Stimulated activated CD4-positive, alpha-beta T cell treated with anti-CD3 and anti-CD28 coated beads, Interleukin-1b, Interleukin-23, amount 100 ng/mL, for 4 hours (primary cell): ENCODE measurements around the gene KCNK7.
"Not testable (repeated sequence)": the region's sequence is repeated elsewhere in the genome, so short reads cannot be mapped to it uniquely, and the experiment has no call there.

Source experiments
- DNase-seq, 2 donors: peaks; one replicate each; pipeline ENCODE4 v3.0.0-alpha.2; 2020; ENCODE audit warnings: low read depth in 2 of 2

The KCNK7 gene, protein sequence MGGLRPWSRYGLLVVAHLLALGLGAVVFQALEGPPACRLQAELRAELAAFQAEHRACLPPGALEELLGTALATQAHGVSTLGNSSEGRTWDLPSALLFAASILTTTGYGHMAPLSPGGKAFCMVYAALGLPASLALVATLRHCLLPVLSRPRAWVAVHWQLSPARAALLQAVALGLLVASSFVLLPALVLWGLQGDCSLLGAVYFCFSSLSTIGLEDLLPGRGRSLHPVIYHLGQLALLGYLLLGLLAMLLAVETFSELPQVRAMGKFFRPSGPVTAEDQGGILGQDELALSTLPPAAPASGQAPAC

DNA sequence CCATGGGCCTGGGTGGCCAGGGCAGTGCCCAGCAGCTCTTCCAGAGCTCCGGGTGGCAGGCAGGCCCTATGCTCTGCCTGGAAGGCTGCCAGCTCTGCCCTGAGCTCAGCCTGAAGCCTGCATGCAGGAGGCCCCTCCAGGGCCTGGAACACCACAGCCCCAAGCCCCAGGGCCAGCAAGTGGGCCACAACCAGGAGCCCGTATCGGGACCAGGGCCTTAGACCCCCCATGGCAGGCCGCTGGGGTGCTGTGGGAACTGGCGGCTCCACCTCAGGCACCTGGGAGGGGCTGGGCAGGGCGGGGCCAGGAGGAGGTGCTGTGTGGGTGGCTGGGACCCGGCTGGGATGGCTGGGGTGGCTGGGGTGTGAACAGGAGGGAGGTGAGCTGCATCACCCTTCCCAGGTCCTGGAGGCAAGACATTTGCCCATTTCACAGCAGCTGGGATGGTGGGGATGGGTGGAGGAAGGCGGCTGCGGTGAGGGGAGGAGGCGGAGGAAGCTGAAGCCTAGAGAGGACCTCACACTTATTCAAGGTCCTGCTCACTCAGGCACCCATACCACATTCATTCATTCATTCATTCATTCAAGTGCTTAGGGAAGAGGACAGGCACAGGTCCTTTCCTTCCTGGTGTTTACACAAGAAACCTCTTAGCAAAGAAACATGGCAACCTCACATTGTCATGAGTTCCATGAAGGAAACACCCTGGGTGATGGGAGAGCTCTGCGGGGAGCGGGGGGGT, at the start of gene KCNK7:
Gene KCNK7, minus strand, starts transcription at position 258 of the 739 bp plus-strand sequence. Its CDS starts 28 bp downstream, at position 230.
- no peak for DNase-seq

DNA sequence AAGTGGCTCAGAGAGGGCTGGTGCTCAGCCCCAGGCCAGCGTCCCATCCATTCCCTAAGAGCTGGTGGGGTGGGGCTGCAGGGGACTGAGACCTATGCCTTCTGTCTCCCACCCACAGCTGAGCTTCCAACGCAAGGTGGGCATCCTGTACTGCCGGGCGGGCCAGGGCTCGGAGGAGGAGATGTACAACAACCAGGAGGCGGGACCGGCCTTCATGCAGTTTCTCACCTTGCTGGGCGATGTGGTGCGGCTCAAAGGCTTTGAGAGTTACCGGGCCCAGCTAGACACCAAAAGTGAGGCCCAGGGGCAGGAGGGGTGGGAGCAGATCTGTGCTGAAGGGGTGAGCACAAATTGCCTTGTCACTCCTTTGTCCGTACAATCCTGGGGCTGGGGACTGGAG, 49.2 kb upstream of the KCNK7 start:
- no peak for DNase-seq

GRCh38 chr11:65643971-65644370, 48.4 kb upstream of the KCNK7 start:
- DNase-seq, result no peak

DNA sequence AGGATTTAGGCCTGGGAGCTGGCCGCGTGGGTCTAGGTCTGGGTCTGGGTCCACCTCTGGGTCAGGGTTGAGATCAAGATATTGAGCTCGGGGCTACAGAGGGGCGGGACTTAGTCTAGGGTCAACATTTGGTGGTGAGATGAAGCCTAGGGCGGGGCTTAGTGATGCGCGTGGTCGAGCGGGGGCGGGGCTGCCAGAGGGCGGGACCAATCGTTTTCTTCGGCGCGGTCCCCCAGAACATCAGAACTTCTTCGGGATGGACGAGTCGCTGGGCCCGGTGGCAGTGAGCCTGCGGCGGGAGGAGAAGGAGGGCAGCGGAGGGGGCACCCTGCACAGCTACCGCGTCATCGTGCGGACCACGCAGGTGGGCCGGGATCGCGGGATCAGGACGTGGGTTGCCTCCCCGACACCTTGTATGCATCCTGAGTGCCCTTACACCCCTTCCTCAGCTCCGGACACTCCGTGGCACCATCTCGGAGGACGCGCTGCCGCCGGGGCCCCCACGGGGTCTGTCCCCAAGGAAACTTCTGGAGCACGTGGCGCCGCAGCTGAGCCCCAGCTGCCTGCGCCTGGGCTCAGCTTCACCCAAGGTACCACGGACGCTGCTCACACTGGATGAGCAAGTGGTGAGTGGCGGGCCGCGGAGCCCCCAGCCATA, 46.5 kb upstream of the KCNK7 start:
- DNase-seq, result no peak

DNA sequence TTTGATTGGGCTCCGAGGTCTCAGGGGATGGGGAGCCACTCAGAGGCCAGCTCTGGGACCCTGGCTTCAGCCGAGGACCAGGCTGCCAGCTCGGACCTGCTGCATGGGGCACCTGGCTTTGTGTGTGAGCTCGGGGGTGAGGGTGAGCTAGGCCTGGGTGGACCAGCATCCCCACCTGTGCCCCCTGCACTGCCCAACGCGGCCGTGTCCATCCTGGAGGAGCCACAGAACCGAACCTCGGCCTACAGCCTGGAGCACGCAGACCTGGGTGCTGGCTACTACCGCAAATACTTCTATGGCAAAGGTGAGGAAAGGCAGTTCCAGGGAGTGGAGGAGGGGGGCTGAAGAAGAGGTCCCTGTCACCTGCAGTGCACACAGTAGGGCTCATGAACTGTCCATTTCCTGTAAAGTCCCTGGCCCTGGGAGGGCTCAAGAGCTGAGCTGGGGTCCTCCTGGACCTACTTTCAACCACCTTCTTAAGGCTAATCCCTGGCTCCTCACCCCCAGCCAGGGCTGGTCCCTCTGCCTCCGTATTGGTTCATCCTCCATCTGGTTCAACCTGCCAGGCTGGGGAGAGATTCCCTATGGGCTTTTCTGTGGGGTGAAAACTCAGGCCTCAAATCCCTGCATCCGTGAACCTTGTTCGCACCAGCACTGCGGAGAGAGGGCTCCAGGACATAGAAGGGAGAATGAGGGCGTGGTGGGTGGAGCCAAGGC, 45.9 kb upstream of the KCNK7 start:
- DNase-seq, result no peak

GRCh38 chr11:65640483-65641296, 45.1 kb upstream of the KCNK7 start:
- DNase-seq, result no peak

- DNase-seq, result no peak
Observed at GRCh38 chr11:65639623-65640482, 44.3 kb upstream of the KCNK7 start.

DNA sequence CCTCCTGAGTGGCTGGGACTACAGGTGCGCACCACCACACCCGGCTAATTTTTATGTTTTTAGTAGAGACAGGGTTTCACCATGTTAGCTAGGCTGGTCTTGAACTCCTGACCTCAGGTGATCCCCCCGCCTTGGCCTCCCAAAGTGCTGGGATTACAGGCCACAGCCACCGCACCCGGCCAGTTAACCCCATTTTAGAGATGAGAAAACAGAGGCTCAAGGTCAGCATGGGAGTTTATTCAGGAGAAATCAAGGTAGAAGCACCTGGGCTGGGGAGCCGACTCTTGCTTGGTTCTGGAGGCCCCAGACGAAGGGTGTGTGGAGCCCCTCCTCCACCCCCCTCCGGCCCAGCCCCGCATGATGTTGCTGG, 43.6 kb upstream of the KCNK7 start:
- not testable (repeated sequence) for DNase-seq

GRCh38 chr11:65637794-65638419, 42.3 kb upstream of the KCNK7 start, which contains the start of gene SIPA1:
Gene SIPA1, plus strand, starts transcription at chr11:65638101. Its CDS starts 2,821 bp downstream, at chr11:65640922.
- DNase-seq, result peak; percentile 64 to 77

GRCh38 chr11:65637032-65637557, 41.5 kb upstream of the KCNK7 start:
- no peak for DNase-seq

DNA sequence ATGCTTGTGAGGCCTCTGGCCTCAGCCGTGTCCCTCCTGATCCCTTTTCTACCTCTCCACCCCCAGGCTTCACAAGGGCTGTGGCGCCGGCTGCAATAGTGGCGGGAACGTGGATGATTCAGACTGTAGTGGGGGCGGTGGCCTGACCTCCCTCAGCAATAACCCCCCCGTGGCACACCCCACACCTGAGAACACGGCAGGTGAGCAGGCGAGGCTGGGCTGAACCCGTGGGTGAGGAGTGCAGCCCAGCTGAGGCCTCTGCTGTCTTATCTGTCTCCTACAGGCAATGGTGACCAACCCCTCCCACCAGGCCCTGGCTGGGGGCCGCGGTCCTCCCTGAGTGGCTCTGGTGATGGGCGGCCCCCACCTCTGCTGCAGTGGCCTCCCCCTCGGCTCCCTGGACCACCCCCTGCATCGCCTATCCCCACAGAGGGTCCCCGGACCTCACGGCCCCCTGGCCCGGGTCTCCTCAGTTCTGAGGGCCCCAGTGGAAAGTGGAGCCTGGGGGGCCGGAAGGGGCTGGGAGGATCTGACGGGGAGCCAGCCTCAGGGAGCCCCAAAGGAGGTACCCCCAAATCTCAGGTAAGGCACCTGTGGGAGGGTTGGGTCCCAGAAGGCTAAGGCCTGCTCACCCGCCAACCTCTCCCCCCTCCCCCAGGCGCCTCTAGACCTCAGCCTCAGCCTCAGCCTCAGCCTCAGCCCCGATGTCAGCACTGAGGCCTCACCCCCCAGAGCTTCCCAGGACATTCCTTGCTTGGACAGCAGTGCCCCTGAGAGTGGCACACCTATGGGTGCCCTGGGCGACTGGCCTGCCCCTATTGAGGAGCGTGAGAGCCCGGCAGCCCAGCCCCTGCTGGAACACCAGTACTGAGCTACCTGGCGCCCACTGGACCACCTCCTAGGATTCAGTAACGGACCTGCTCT, 40.8 kb upstream of the KCNK7 start:
- no peak for DNase-seq

DNA sequence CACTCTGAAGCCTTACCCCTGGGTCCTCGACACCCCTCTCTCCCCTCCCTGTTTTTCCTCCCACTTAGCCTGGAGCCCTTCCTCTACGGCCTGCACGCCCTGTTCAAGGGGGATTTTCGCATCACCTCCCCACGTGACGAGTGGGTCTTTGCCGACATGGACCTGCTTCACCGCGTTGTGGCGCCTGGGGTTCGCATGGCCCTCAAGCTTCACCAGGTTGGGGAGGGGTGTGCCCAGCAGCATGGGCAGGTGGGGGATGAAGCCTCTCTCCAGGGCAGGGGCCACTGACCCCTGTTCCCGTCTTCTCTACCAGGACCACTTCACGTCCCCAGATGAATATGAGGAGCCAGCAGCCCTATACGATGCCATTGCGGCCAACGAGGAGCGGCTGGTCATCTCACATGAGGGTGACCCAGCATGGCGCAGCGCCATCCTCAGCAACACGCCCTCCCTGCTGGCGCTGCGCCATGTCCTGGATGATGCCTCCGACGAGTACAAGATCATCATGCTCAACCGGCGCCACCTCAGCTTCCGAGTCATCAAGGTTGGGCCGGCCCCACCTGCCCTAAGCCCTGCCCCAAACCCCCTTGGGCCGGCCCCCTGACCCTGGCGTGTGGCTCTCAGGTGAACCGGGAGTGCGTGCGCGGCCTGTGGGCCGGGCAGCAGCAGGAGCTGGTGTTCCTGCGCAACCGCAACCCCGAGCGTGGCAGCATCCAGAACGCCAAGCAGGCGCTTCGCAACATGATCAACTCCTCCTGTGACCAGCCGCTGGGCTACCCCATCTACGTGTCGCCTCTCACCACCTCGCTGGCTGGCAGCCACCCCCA, 39.5 kb upstream of the KCNK7 start:
- DNase-seq, result no peak

GRCh38 chr11:65634440-65634839, 38.8 kb upstream of the KCNK7 start:
- DNase-seq, result no peak

DNA sequence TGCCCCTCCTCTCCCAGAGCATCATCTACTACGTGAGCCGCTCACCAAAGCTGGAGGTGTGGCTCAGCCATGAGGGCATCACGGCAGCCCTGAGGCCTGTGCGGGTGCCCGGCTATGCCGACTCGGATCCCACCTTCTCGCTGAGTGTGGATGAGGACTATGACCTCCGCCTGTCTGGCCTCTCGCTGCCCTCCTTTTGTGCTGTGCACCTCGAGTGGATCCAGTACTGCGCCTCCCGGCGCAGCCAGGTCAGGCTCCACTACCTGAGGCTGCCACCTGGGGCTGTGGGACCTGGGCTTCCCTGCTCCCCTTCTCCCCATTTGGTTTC, 38.5 kb upstream of the KCNK7 start:
- no peak for DNase-seq

GRCh38 chr11:65633390-65634108, 37.9 kb upstream of the KCNK7 start:
- no peak for DNase-seq

- DNase-seq, result no peak
Observed at GRCh38 chr11:65630215-65630614, 34.6 kb upstream of the KCNK7 start.

DNA sequence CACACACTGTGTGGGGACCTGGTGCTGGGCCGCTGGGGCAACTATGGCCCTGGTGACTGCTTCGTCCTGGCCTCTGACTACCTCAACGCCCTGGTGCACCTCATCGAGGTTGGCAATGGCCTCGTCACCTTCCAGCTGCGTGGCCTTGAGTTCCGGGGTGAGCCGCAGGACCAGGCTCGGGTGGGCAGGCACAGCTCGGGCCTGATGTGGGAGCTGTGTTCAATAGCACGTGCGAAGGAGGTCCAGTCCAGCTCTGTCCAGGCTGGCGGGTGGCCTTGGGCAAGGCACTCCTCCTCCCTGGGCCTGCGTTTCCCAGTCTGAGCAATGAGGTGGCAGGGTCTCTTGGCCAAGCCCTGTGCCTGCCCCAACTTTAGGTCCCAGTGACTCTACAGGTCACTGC, 34.0 kb upstream of the KCNK7 start:
- DNase-seq, result no peak
